OCI-LY3 (cell line): ENCODE measurements around the gene PDYN.

Source experiments
- EZH2phosphoT487 ChIP-seq: fragments of 200-600 bp; shearing (Covaris generic); IDR thresholded peaks from 2 replicates; pipeline ENCODE4 v1.6.1; 2018; ENCODE audit warnings: antibody characterized with exemption, mixed run types, low read depth
- TF ChIP-seq, protein P1 (sequence below): fragments of 200-600, 300-600 bp; sonication (generic); IDR thresholded peaks from 2 replicates; pipeline ENCODE4 v1.5.1; 2014; ENCODE audit warnings: antibody characterized with exemption, low read length, low read depth

DNA sequence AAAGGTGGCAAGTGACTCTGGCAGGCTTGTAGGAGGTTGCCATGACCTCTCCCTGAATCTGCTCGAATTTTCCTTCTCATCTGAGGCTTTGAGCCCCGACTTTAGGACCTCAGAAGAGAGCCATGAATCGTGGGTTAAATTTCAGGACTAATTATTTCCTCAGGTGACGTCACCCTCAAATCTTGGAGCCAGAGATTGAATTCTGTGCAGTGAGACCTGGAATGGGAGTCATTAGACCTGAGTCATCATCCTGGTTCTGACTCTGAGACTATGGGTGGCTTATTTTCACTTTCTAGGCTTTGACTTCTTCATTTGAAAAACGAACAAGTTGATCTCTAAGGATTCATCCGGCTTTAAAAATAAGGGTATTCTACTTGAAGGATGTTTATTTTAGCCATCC lies 48.5 kb upstream of the PDYN start:
- TF ChIP-seq, protein P1, sequence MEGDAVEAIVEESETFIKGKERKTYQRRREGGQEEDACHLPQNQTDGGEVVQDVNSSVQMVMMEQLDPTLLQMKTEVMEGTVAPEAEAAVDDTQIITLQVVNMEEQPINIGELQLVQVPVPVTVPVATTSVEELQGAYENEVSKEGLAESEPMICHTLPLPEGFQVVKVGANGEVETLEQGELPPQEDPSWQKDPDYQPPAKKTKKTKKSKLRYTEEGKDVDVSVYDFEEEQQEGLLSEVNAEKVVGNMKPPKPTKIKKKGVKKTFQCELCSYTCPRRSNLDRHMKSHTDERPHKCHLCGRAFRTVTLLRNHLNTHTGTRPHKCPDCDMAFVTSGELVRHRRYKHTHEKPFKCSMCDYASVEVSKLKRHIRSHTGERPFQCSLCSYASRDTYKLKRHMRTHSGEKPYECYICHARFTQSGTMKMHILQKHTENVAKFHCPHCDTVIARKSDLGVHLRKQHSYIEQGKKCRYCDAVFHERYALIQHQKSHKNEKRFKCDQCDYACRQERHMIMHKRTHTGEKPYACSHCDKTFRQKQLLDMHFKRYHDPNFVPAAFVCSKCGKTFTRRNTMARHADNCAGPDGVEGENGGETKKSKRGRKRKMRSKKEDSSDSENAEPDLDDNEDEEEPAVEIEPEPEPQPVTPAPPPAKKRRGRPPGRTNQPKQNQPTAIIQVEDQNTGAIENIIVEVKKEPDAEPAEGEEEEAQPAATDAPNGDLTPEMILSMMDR = no peak
- TF ChIP-seq EZH2phosphoT487 = no peak
